ENCODE measurements around the gene BLM. TPM values are rescaled to one million over a fixed set of nuclear protein-coding genes. Genes with fewer than 3 reads are reported as not detected.
"Not testable (repeated sequence)": the region's sequence is repeated elsewhere in the genome, so short reads cannot be mapped to it uniquely, and the experiment has no call there.

Gene BLM
- total RNA-seq, 1 experiment from 2014 or later = 24.6 TPM

- BruUV-seq (replicated peaks) = no TSS peak
- no peak for ATAC-seq
- intact Hi-C loops (cut with micrococcal nuclease) = no loop called here
- Histone ChIP-seq H3K79me2 (ENCODE audit: insufficient read depth, low read length) (no peaks in the 10 kb centered on the region), H3K27me3 (ENCODE audit: insufficient read depth, low read length) (no peaks in the 10 kb centered on the region), H3K4me2 (ENCODE audit: low read length) (no peak overlapping the region), H3K4me1 (ENCODE audit: control insufficient read depth in 1 of 2, insufficient read depth in 2 of 2, low read length in 2 of 2) (peaks cover 5 to 16% of the 10 kb centered on the region in 2 experiments; a peak in 3 of 4 replicates), H4K20me1 (ENCODE audit: insufficient read depth) (no peaks in the 10 kb centered on the region), H3K27ac (ENCODE audit: low read depth, low read length) (no peak overlapping the region), H3K9me3 (ENCODE audit: control insufficient read depth in 1 of 2, insufficient read depth in 1 of 2, low read depth in 1 of 2, low read length in 2 of 2) (no peaks in the 10 kb centered on the region), H3K9me2 (ENCODE audit: insufficient read depth) (no peaks in the 10 kb centered on the region), H3K4me3 (replicated peaks in 1 of 2; ENCODE audit: low read depth in 1 of 2, low read length in 2 of 2) (no peak overlapping the region), H2AFZ (ENCODE audit: low read depth, low read length, poor library complexity, severe bottlenecking) (no peak overlapping the region), H3K9ac (ENCODE audit: low read length) (no peak overlapping the region), H3K36me3 (ENCODE audit: control insufficient read depth in 1 of 2, insufficient read depth in 2 of 2, low read length in 2 of 2) (no peaks in the 10 kb centered on the region)
- TF ChIP-seq ATF3 (IDR thresholded peaks at IDR 0.05) = no peak
- no peak for DNase-seq (ENCODE audit: low read depth, low spot score)
- ChIA-PET POLR2A (no interaction called here), CTCF (interaction anchor here (0.9 kb wide), 1 partner anchor 23 kb away, joined by 3 read pairs; no protein-coding TSS in a partner anchor), RAD21 (ENCODE audit: low non-redundant PET in 1 of 2, low total read pairs in 2 of 2, uncharacterized antibody in 2 of 2, unreplicated experiment in 2 of 2) (no interaction called here)
Observed at GRCh38 chr15:90671216-90671615, 45.9 kb upstream of the BLM start.

GRCh38 chr15:90673357-90673756 is 43.8 kb upstream of the BLM start:
- intact Hi-C loops (cut with micrococcal nuclease); H3K27ac ChIP-seq (ENCODE audit: low read depth, low read length); H3K9ac ChIP-seq (ENCODE audit: low read length); H3K4me1 ChIP-seq (ENCODE audit: control insufficient read depth in 1 of 2, insufficient read depth in 2 of 2, low read length in 2 of 2); BruUV-seq (replicated peaks); H3K4me2 ChIP-seq (ENCODE audit: low read length); H3K79me2 ChIP-seq (ENCODE audit: insufficient read depth, low read length); H4K20me1 ChIP-seq (ENCODE audit: insufficient read depth); DNase-seq (ENCODE audit: low read depth, low spot score); H3K4me3 ChIP-seq (replicated peaks in 1 of 2; ENCODE audit: low read depth in 1 of 2, low read length in 2 of 2); H2AFZ ChIP-seq (ENCODE audit: low read depth, low read length, poor library complexity, severe bottlenecking); H3K36me3 ChIP-seq (ENCODE audit: control insufficient read depth in 1 of 2, insufficient read depth in 2 of 2, low read length in 2 of 2); CTCF ChIA-PET; POLR2A ChIA-PET; ATAC-seq; RAD21 ChIA-PET (ENCODE audit: low non-redundant PET in 1 of 2, low total read pairs in 2 of 2, uncharacterized antibody in 2 of 2, unreplicated experiment in 2 of 2); H3K27me3 ChIP-seq (ENCODE audit: insufficient read depth, low read length); H3K9me2 ChIP-seq (ENCODE audit: insufficient read depth); H3K9me3 ChIP-seq (ENCODE audit: control insufficient read depth in 1 of 2, insufficient read depth in 1 of 2, low read depth in 1 of 2, low read length in 2 of 2): not testable (repeated sequence)

- no TSS peak for BruUV-seq (replicated peaks)
- no peak for ATAC-seq
- H3K4me3 ChIP-seq (replicated peaks in 1 of 2; ENCODE audit: low read depth in 1 of 2, low read length in 2 of 2) = no peak overlapping the region
- no peaks in the 10 kb centered on the region for H3K4me1 ChIP-seq (ENCODE audit: control insufficient read depth in 1 of 2, insufficient read depth in 2 of 2, low read length in 2 of 2)
- no peaks in the 10 kb centered on the region for H4K20me1 ChIP-seq (ENCODE audit: insufficient read depth)
- no peaks in the 10 kb centered on the region for H3K36me3 ChIP-seq (ENCODE audit: control insufficient read depth in 1 of 2, insufficient read depth in 2 of 2, low read length in 2 of 2)
- H3K79me2 ChIP-seq (ENCODE audit: insufficient read depth, low read length) = no peaks in the 10 kb centered on the region
- H3K9me2 ChIP-seq (ENCODE audit: insufficient read depth) = no peaks in the 10 kb centered on the region
- RAD21 ChIA-PET (ENCODE audit: low non-redundant PET in 1 of 2, low total read pairs in 2 of 2, uncharacterized antibody in 2 of 2, unreplicated experiment in 2 of 2) = no interaction called here
- DNase-seq (ENCODE audit: low read depth, low spot score) = no peak
- CTCF ChIA-PET = no interaction called here
- intact Hi-C loops (cut with micrococcal nuclease) = no loop called here
- H2AFZ ChIP-seq (ENCODE audit: low read depth, low read length, poor library complexity, severe bottlenecking) = no peak overlapping the region
- no peak overlapping the region for H3K4me2 ChIP-seq (ENCODE audit: low read length)
- POLR2A ChIA-PET = no interaction called here
- no peak overlapping the region for H3K27ac ChIP-seq (ENCODE audit: low read depth, low read length)
- no peaks in the 10 kb centered on the region for H3K27me3 ChIP-seq (ENCODE audit: insufficient read depth, low read length)
- H3K9ac ChIP-seq (ENCODE audit: low read length) = no peak overlapping the region
- no peaks in the 10 kb centered on the region for H3K9me3 ChIP-seq (ENCODE audit: control insufficient read depth in 1 of 2, insufficient read depth in 1 of 2, low read depth in 1 of 2, low read length in 2 of 2)
- TF ChIP-seq TCF7L2 (IDR thresholded peaks at IDR 0.05; ENCODE audit: borderline replicate concordance, extremely low read depth, insufficient read depth, insufficient read length) (no peak), REST (IDR thresholded peaks at IDR 0.05; ENCODE audit: low read depth) (no peak), ZBTB33 (IDR thresholded peaks at IDR 0.05; ENCODE audit: extremely low read depth, insufficient replicate concordance, low read length) (no peak), POLR2A (IDR thresholded peaks at IDR 0.05; ENCODE audit: borderline replicate concordance, extremely low read depth, insufficient read depth, insufficient read length) (no peak), YY1 (IDR thresholded peaks at IDR 0.05; ENCODE audit: extremely low read depth, insufficient replicate concordance, low read depth, low read length) (no peak)
Observed at GRCh38 chr15:90674476-90674875, 42.7 kb upstream of the BLM start.

All from HCT116 (cell line).